Fibroblast of lung (primary cell): ENCODE data around the gene RANBP3. TPM values are rescaled to one million over a fixed set of nuclear protein-coding genes. Genes with fewer than 3 reads are reported as not detected.

Experiments used
- DNase-seq, 2 donors: peaks; one replicate each; pipeline versions ENCODE4 v3.0.0 to v3.0.0-alpha.2; 2010; ENCODE audit warnings: low read depth in 2 of 2
- H2AFZ ChIP-seq: 2 replicates; pipeline ENCODE4 v1.5.1; 2012; ENCODE audit warnings: low read length, control low read depth, inconsistent platforms
- H3K27ac ChIP-seq: 2 replicates; pipeline ENCODE4 v1.5.1; 2011; ENCODE audit warnings: low read length, control low read depth; ENCODE audit not compliant: insufficient read depth
- H3K27me3 ChIP-seq: 2 replicates; pipeline ENCODE4 v1.5.1; 2011; ENCODE audit warnings: mild to moderate bottlenecking, low read length; ENCODE audit not compliant: control insufficient read depth, insufficient read depth
- H3K36me3 ChIP-seq: 2 replicates; pipeline ENCODE4 v1.5.1; 2011; ENCODE audit warnings: low read length; ENCODE audit not compliant: control insufficient read depth, insufficient read depth
- H3K4me1 ChIP-seq: 2 replicates; pipeline ENCODE4 v1.5.1; 2011; ENCODE audit warnings: low read length; ENCODE audit not compliant: control insufficient read depth, insufficient read depth; ENCODE audit errors: extremely low read depth
- H3K4me2 ChIP-seq: 2 replicates; pipeline ENCODE4 v1.5.1; 2011; ENCODE audit warnings: low read length, control low read depth; ENCODE audit not compliant: insufficient read depth; ENCODE audit errors: extremely low read depth
- H3K4me3 ChIP-seq, 4 experiments: fragments of 200-600 bp in 1 of 4; sonication (generic) in 1 of 4; replicated peaks in 1 of 4; 2 replicates each; pipeline ENCODE4 v1.5.1; 2011 to 2016; ENCODE audit warnings: low read length in 4 of 4, low read depth in 3 of 4, mild to moderate bottlenecking in 3 of 4, control low read depth in 2 of 4, inconsistent platforms in 1 of 4, mixed read lengths in 1 of 4; ENCODE audit not compliant: insufficient read depth in 1 of 4; ENCODE audit errors: control extremely low read depth in 1 of 4
- H3K79me2 ChIP-seq: 2 replicates; pipeline ENCODE4 v1.5.1; 2012; ENCODE audit warnings: mild to moderate bottlenecking, low read length, inconsistent platforms; ENCODE audit not compliant: control insufficient read depth, insufficient read depth
- H3K9ac ChIP-seq: 2 replicates; pipeline ENCODE4 v1.5.1; 2011; ENCODE audit warnings: mild to moderate bottlenecking, low read length, control low read depth; ENCODE audit not compliant: insufficient read depth
- H3K9me3 ChIP-seq: 2 replicates; pipeline ENCODE4 v1.5.1; 2012; ENCODE audit warnings: low read depth, low read length; ENCODE audit not compliant: control insufficient read depth, insufficient read depth
- H4K20me1 ChIP-seq: 2 replicates; pipeline ENCODE4 v1.5.1; 2011; ENCODE audit warnings: low read length; ENCODE audit not compliant: control insufficient read depth, insufficient read depth; ENCODE audit errors: extremely low read depth
- CTCF ChIP-seq, 2 donors: IDR thresholded peaks in 1 of 2; conservative IDR thresholded peaks in 1 of 2; 1 replicate in 1 of 2; 2 replicates in 1 of 2; pipeline ENCODE4 v1.5.1; 2011 to 2012; ENCODE audit warnings: low read length in 2 of 2, control low read depth in 1 of 2, inconsistent platforms in 1 of 2, low read depth in 1 of 2, mild to moderate bottlenecking in 1 of 2
- EZH2 ChIP-seq: IDR thresholded peaks from 2 replicates; pipeline ENCODE4 v1.5.1; 2012; ENCODE audit warnings: low read length, control low read depth, mild to moderate bottlenecking; ENCODE audit errors: missing control alignments
- polyA plus RNA-seq, 2 donors: library from polyadenylated mRNA; depleted of rRNA in 1 of 2; stranded (reverse) in 1 of 2; unstranded in 1 of 2; fragments of >200 nt; gene quantifications; 2 replicates each; pipeline ENCODE4 v1.2.1, GENCODE V29; 2011 to 2012; ENCODE audit warnings: missing spikeins in 1 of 2
- total RNA-seq: library from RNA; depleted of rRNA; stranded (reverse); fragments of >200 nt; gene quantifications from 2 replicates; pipeline ENCODE4 v1.2.1, GENCODE V29; 2014

RANBP3 gene
- total and polyA plus RNA-seq, 2 donors (not counting 1 experiment from before 2014, with no cell fraction given): 39.8 to 59.4 TPM

- Histone ChIP-seq H3K27ac (no peak overlapping the region), H3K36me3 (no peaks in the 10 kb centered on the region), H3K4me3 (no peak overlapping the region), H3K79me2 (no peaks in the 10 kb centered on the region), H4K20me1 (no peaks in the 10 kb centered on the region), H3K9me3 (no peaks in the 10 kb centered on the region), H3K27me3 (no peaks in the 10 kb centered on the region), H3K9ac (no peak overlapping the region), H3K4me2 (no peak overlapping the region), H3K4me1 (peaks cover 8% of the 10 kb centered on the region), H2AFZ (peak overlapping the region; percentile 12)
- DNase-seq: peak; percentile 41 to 81
- TF ChIP-seq EZH2 (no peak), CTCF (conservative IDR thresholded peaks at IDR 0.05 in 1 of 2, IDR thresholded peaks at IDR 0.05 in 1 of 2; ENCODE audit: low read depth in 1 of 2, low read length in 2 of 2) (peak; percentile 57 to 71)
Measured at GRCh38 chr19:6021878-6022569, 44.1 kb upstream of the RANBP3 start.

GRCh38 chr19:6020972-6021805 is 43.2 kb upstream of the RANBP3 start:
- no peak overlapping the region for H3K27ac ChIP-seq
- no peak for TF ChIP-seq CTCF (conservative IDR thresholded peaks at IDR 0.05 in 1 of 2, IDR thresholded peaks at IDR 0.05 in 1 of 2; ENCODE audit: low read depth in 1 of 2, low read length in 2 of 2)
- TF ChIP-seq EZH2: no peak
- DNase-seq: no peak
- H3K4me2 ChIP-seq: no peak overlapping the region
- H2AFZ ChIP-seq: no peak overlapping the region
- no peaks in the 10 kb centered on the region for H3K79me2 ChIP-seq
- no peak overlapping the region for H3K9ac ChIP-seq
- H4K20me1 ChIP-seq: no peaks in the 10 kb centered on the region
- no peaks in the 10 kb centered on the region for H3K36me3 ChIP-seq
- no peaks in the 10 kb centered on the region for H3K27me3 ChIP-seq
- H3K4me1 ChIP-seq: peaks cover 8% of the 10 kb centered on the region
- H3K9me3 ChIP-seq: no peaks in the 10 kb centered on the region
- H3K4me3 ChIP-seq: no peak overlapping the region

- H3K36me3 ChIP-seq: no peaks in the 10 kb centered on the region
- H2AFZ ChIP-seq: no peak overlapping the region
- TF ChIP-seq CTCF (conservative IDR thresholded peaks at IDR 0.05 in 1 of 2, IDR thresholded peaks at IDR 0.05 in 1 of 2; ENCODE audit: low read depth in 1 of 2, low read length in 2 of 2): no peak
- no peak for TF ChIP-seq EZH2
- no peak overlapping the region for H3K4me3 ChIP-seq
- H3K27ac ChIP-seq: no peak overlapping the region
- no peaks in the 10 kb centered on the region for H3K27me3 ChIP-seq
- no peaks in the 10 kb centered on the region for H4K20me1 ChIP-seq
- H3K79me2 ChIP-seq: no peaks in the 10 kb centered on the region
- H3K4me1 ChIP-seq: peaks cover 8% of the 10 kb centered on the region
- H3K4me2 ChIP-seq: no peak overlapping the region
- no peak overlapping the region for H3K9ac ChIP-seq
- no peak for DNase-seq
- H3K9me3 ChIP-seq: no peaks in the 10 kb centered on the region
Measured at GRCh38 chr19:6020166-6020882, 42.4 kb upstream of the RANBP3 start.
